IMR-90 (cell line): ENCODE measurements around the gene MACO1. TPM values are rescaled to one million over a fixed set of nuclear protein-coding genes. Genes with fewer than 3 reads are reported as not detected.

Experiments
- ATAC-seq: fragments of 200-7000 bp; cut with Tn5 transposase; 2 replicates; pipeline ENCODE4 v1.9.1; 2020; ENCODE audit warnings: low read depth, mild to moderate bottlenecking, moderate library complexity
- BruUV-seq: library from RNA; stranded (reverse); fragments of 400-500 nt; replicated peaks from 2 replicates; lab custom pipeline; 2021; lab: Mats Ljungman, UMichigan
- CTCF ChIA-PET: fragments of 300-600 bp; formaldehyde crosslinking; extraction: SDS; loops from one replicate; lab custom pipeline; 2021; ENCODE audit warnings: antibody characterized with exemption; lab: Yijun Ruan, JAX
- POLR2A ChIA-PET: fragments of 300-600 bp; sonication (Branson Sonifier 250); formaldehyde crosslinking; loops from one replicate; lab custom pipeline; 2022; ENCODE audit warnings: antibody characterized with exemption; ENCODE audit not compliant: unreplicated experiment; lab: Charles Lee
- DNase-seq: peaks from one replicate; pipeline ENCODE4 v3.0.0; 2013
- H2AFZ ChIP-seq: replicated peaks from 2 replicates; pipeline ENCODE3; 2013; ENCODE audit warnings: low read length, mild to moderate bottlenecking; ENCODE audit not compliant: poor library complexity
- H2AK5ac ChIP-seq: 2 replicates; pipeline ENCODE4 v1.6.1; 2013; ENCODE audit warnings: low read depth, low read length, inconsistent platforms
- H2AK9ac ChIP-seq: replicated peaks from 2 replicates; pipeline ENCODE3; 2013; ENCODE audit warnings: mild to moderate bottlenecking, low read depth, low read length, moderate library complexity; ENCODE audit not compliant: poor library complexity
- H2BK120ac ChIP-seq: 2 replicates; pipeline ENCODE4 v1.6.1; 2013; ENCODE audit warnings: low read depth, low read length, inconsistent platforms
- H2BK15ac ChIP-seq: 3 replicates; pipeline ENCODE4 v1.6.1; 2013; ENCODE audit warnings: low read depth, low read length, inconsistent platforms
- H2BK20ac ChIP-seq: 2 replicates; pipeline ENCODE4 v1.6.1; 2013; ENCODE audit warnings: low read depth, mild to moderate bottlenecking, inconsistent platforms, low read length, moderate library complexity
- H2BK5ac ChIP-seq: 2 replicates; pipeline ENCODE4 v1.6.1; 2013; ENCODE audit warnings: mild to moderate bottlenecking, low read depth, low read length, inconsistent platforms; ENCODE audit not compliant: poor library complexity, severe bottlenecking
- H3K14ac ChIP-seq: replicated peaks from 2 replicates; pipeline ENCODE4 v1.6.1; 2013; ENCODE audit warnings: low read depth, low read length, inconsistent platforms
- H3K18ac ChIP-seq: 2 replicates; pipeline ENCODE4 v1.6.1; 2013; ENCODE audit warnings: low read depth, low read length, control low read depth
- H3K23ac ChIP-seq: 2 replicates; pipeline ENCODE4 v1.6.1; 2013; ENCODE audit warnings: low read depth, low read length, inconsistent platforms
- H3K27ac ChIP-seq: 2 replicates; pipeline ENCODE4 v1.5.1; 2013; ENCODE audit warnings: mild to moderate bottlenecking, control low read depth, low read length; ENCODE audit not compliant: insufficient read depth
- H3K27me3 ChIP-seq: 2 replicates; pipeline ENCODE4 v1.6.1; 2013; ENCODE audit warnings: low read length; ENCODE audit not compliant: control insufficient read depth, insufficient read depth
- H3K36me3 ChIP-seq: 2 replicates; pipeline ENCODE4 v1.6.1; 2013; ENCODE audit warnings: low read length, mixed read lengths; ENCODE audit not compliant: control insufficient read depth, insufficient read depth
- H3K4ac ChIP-seq: 2 replicates; pipeline ENCODE4 v1.6.1; 2013; ENCODE audit warnings: low read depth, low read length, inconsistent platforms
- H3K4me1 ChIP-seq: 2 replicates; pipeline ENCODE4 v1.6.1; 2013; ENCODE audit warnings: low read length, mixed read lengths; ENCODE audit not compliant: control insufficient read depth, insufficient read depth
- H3K4me2 ChIP-seq: 2 replicates; pipeline ENCODE4 v1.6.1; 2013; ENCODE audit warnings: low read depth, mild to moderate bottlenecking, control low read depth, low read length, moderate library complexity
- H3K4me3 ChIP-seq: 2 replicates; pipeline ENCODE4 v1.5.1; 2013; ENCODE audit warnings: low read depth, mild to moderate bottlenecking, control low read depth, low read length, moderate library complexity; ENCODE audit not compliant: insufficient read depth
- H3K56ac ChIP-seq: 2 replicates; pipeline ENCODE4 v1.6.1; 2013; ENCODE audit warnings: low read length, inconsistent platforms; ENCODE audit not compliant: insufficient read depth; ENCODE audit errors: extremely low read depth
- H3K79me1 ChIP-seq, 2 experiments: 2 replicates each; pipeline ENCODE4 v1.6.1; 2013; ENCODE audit warnings: low read length in 2 of 2, inconsistent platforms in 1 of 2, low read depth in 1 of 2
- H3K9ac ChIP-seq: 2 replicates; pipeline ENCODE4 v1.6.1; 2013; ENCODE audit warnings: low read depth, low read length, control low read depth
- H3K9me1 ChIP-seq: 2 replicates; pipeline ENCODE4 v1.6.1; 2013; ENCODE audit warnings: low read length, inconsistent platforms; ENCODE audit not compliant: insufficient read depth
- H3K9me3 ChIP-seq: 2 replicates; pipeline ENCODE4 v1.6.1; 2013; ENCODE audit warnings: low read length; ENCODE audit not compliant: control insufficient read depth, insufficient read depth
- H4K20me1 ChIP-seq: 2 replicates; pipeline ENCODE4 v1.6.1; 2013; ENCODE audit warnings: low read length, inconsistent platforms; ENCODE audit not compliant: insufficient read depth
- H4K5ac ChIP-seq: 2 replicates; pipeline ENCODE4 v1.6.1; 2013; ENCODE audit warnings: mild to moderate bottlenecking, low read depth, low read length, control low read depth
- H4K8ac ChIP-seq, 2 experiments: 2 replicates each; pipeline ENCODE4 v1.6.1; 2013; ENCODE audit warnings: low read depth in 2 of 2, low read length in 2 of 2, control low read depth in 1 of 2, inconsistent platforms in 1 of 2
- H4K91ac ChIP-seq: 2 replicates; pipeline ENCODE4 v1.6.1; 2013; ENCODE audit warnings: low read depth, low read length, inconsistent platforms; ENCODE audit not compliant: insufficient read depth
- CHD1 ChIP-seq: IDR thresholded peaks from 2 replicates; pipeline ENCODE4 v1.6.1; 2012; ENCODE audit warnings: low read depth, low read length, improper control_type of control experiment
- FOS ChIP-seq: fragments of 150-350 bp; IDR thresholded peaks from 2 replicates; pipeline ENCODE4 v1.6.1; 2016; ENCODE audit warnings: low read depth, low read length
- MAFK ChIP-seq: IDR thresholded peaks from 2 replicates; pipeline ENCODE4 v1.6.1; 2012; ENCODE audit warnings: low read depth, low read length, improper control_type of control experiment
- MXI1 ChIP-seq: IDR thresholded peaks from 2 replicates; pipeline ENCODE4 v1.6.1; 2012; ENCODE audit warnings: low read depth, mild to moderate bottlenecking, low read length, moderate library complexity, borderline replicate concordance
- RAD21 ChIP-seq: IDR thresholded peaks from 2 replicates; pipeline ENCODE4 v1.6.1; 2012; ENCODE audit warnings: low read length, improper control_type of control experiment
- RCOR1 ChIP-seq: IDR thresholded peaks from 2 replicates; pipeline ENCODE4 v1.6.1; 2012; ENCODE audit warnings: mild to moderate bottlenecking, low read length, improper control_type of control experiment; ENCODE audit not compliant: insufficient replicate concordance
- RFX5 ChIP-seq: IDR thresholded peaks from 2 replicates; pipeline ENCODE4 v1.8.0; 2012; ENCODE audit warnings: low read depth, mild to moderate bottlenecking, low read length, moderate library complexity
- WGBS, 2 experiments: methylation state at CpG; one replicate each; pipeline versions ENCODE4 v1.1.5 to v1.1.7; 2013; ENCODE audit warnings: missing lambda C conversion rate in 2 of 2; ENCODE audit not compliant: insufficient read length in 1 of 2; ENCODE audit errors: extremely low coverage in 2 of 2; 5-methylcytosine and 5-hydroxymethylcytosine counted together
- dilution Hi-C: fragments of 300-500 bp; cut with HindIII; formaldehyde crosslinking; loops from one replicate; pipeline ENCODE4 v1.14.3; 2018; ENCODE audit warnings: low sequenced_read_pairs; ENCODE audit not compliant: unreplicated experiment
- in situ Hi-C: fragments of 300-500 bp; cut with MboI; formaldehyde crosslinking; loops from 3 replicates; pipeline ENCODE4 v1.14.3; 2019; ENCODE audit warnings: low sequenced_read_pairs, inconsistent platforms, mixed read lengths
- intact Hi-C: fragments of 100-400 bp; cut with micrococcal nuclease; formaldehyde crosslinking; loops from 2 replicates; pipeline ENCODE4 v1.10.0; 2022
- polyA plus RNA-seq, 3 experiments: library from polyadenylated mRNA; depleted of rRNA; stranded (reverse); fragments of >200 nt; gene quantifications; 2 replicates each; pipeline ENCODE4 v1.2.3, GENCODE V29; 2012; ENCODE audit warnings: low replicate concordance in 1 of 3
- total RNA-seq: library from RNA; depleted of rRNA; stranded (reverse); fragments of >200 nt; gene quantifications from 2 replicates; pipeline ENCODE4 v1.2.3, GENCODE V29; 2012

The MACO1 gene
- total and polyA plus RNA-seq, 2 of the 4 experiments (the other 2 are of a cell fraction), result 6.8 to 12.7 TPM

DNA sequence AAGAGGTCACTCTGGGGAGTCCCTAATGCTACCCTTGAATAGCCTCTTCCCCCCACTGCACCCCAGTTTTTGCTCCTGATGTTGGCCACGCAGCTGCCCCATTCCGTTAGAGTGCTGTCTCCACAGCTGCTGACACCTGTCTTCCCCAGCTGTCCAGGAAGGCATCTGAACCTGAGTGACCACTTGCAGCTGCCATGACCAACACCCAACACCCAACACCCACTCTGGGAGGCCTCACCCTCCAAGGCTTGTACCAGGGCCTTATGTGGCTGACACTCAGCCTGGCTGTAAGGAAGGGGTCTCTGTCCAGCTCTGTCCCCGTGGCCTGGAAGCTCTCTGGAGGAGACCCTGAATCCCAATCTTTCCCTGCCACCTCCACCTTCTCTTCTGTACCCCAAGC, 86.0 kb downstream of the MACO1 start:
- intact Hi-C loops (no loop called here), in situ Hi-C loops (loop anchor here (25.0 kb wide), 1 partner anchor 104 kb away; the partner anchor contains the start of gene RHCE), dilution Hi-C loops (no loop called here)
- Histone ChIP-seq H3K27me3 (peaks cover 12% of the 10 kb centered on the region), H3K9me3 (peaks cover 7% of the 10 kb centered on the region), H4K8ac (no peak overlapping the region), H3K27ac (no peak overlapping the region), H3K4ac (no peak overlapping the region), H3K79me1 (no peaks in the 10 kb centered on the region), H3K56ac (no peak overlapping the region), H3K36me3 (no peaks in the 10 kb centered on the region), H3K9ac (no peak overlapping the region), H4K5ac (no peak overlapping the region), H2BK120ac (no peak overlapping the region), H2AK9ac (no peak overlapping the region), H3K4me1 (no peaks in the 10 kb centered on the region; the same call in 1 of the 2 replicates), H3K9me1 (peaks cover 6% of the 10 kb centered on the region; the same call in 1 of the 2 replicates), H3K18ac (no peak overlapping the region), H2BK5ac (no peak overlapping the region), H2AFZ (no peak overlapping the region), H2BK15ac (no peak overlapping the region), H4K91ac (no peak overlapping the region), H3K4me3 (no peak overlapping the region), H4K20me1 (no peaks in the 10 kb centered on the region), H3K4me2 (no peak overlapping the region), H2AK5ac (no peak overlapping the region), H3K14ac (no peak overlapping the region), H2BK20ac (no peak overlapping the region), H3K23ac (no peak overlapping the region)
- ChIA-PET CTCF (no interaction called here), POLR2A (no interaction called here)
- TF ChIP-seq MAFK (no peak), FOS (no peak), RFX5 (no peak), RAD21 (no peak), CHD1 (no peak), MXI1 (no peak), RCOR1 (no peak)
- DNase-seq (no peak), ATAC-seq (no peak)
- BruUV-seq, result no TSS peak
- WGBS, 2 experiments, result no CpG with 5 or more reads among the region's 3 CpGs
